HEK293T (cell line): ENCODE measurements around the gene TMEM91.
"Not testable (repeated sequence)": the region's sequence is repeated elsewhere in the genome, so short reads cannot be mapped to it uniquely, and the experiment has no call there.

Experiments used
- CTCF ChIA-PET: fragments of 350-600 bp; formaldehyde crosslinking; extraction: SDS; loops from one replicate; lab custom pipeline; 2021; ENCODE audit warnings: antibody characterized with exemption, inconsistent platforms; lab: Yijun Ruan, JAX
- POLR2A ChIA-PET: fragments of 350-600 bp; formaldehyde crosslinking; extraction: SDS; loops from one replicate; lab custom pipeline; 2020; ENCODE audit warnings: antibody characterized with exemption, inconsistent platforms; lab: Yijun Ruan, JAX
- DNase-seq: peaks from one replicate; pipeline ENCODE4 v3.0.0; 2012; ENCODE audit warnings: mixed read lengths; ENCODE audit errors: extremely low spot score
- ARNT ChIP-seq: fragments of 450-650 bp; IDR thresholded peaks from 2 replicates; pipeline ENCODE4 v1.6.1; 2017; ENCODE audit warnings: mild to moderate bottlenecking
- BHLHE40 ChIP-seq: fragments of 450-650 bp; IDR thresholded peaks from 2 replicates; pipeline ENCODE4 v1.6.1; 2016; ENCODE audit warnings: mild to moderate bottlenecking, moderate library complexity, borderline replicate concordance
- CTBP1 ChIP-seq: fragments of 450-650 bp; IDR thresholded peaks from 2 replicates; pipeline ENCODE4 v1.6.1; 2016; ENCODE audit warnings: borderline replicate concordance
- ELF4 ChIP-seq: fragments of 450-650 bp; IDR thresholded peaks from 2 replicates; pipeline ENCODE4 v1.6.1; 2017; ENCODE audit warnings: antibody characterized with exemption
- FOXA1 ChIP-seq: fragments of 450-650 bp; IDR thresholded peaks from 2 replicates; pipeline ENCODE4 v1.6.1; 2016; ENCODE audit warnings: mild to moderate bottlenecking
- FOXK2 ChIP-seq: fragments of 450-650 bp; IDR thresholded peaks from 2 replicates; pipeline ENCODE4 v1.6.1; 2016; ENCODE audit warnings: mild to moderate bottlenecking
- FOXM1 ChIP-seq: fragments of 450-650 bp; IDR thresholded peaks from 2 replicates; pipeline ENCODE4 v1.6.1; 2017; ENCODE audit warnings: mild to moderate bottlenecking, borderline replicate concordance
- HDGF ChIP-seq: fragments of 450-650 bp; IDR thresholded peaks from 2 replicates; pipeline ENCODE4 v1.6.1; 2017; ENCODE audit warnings: antibody characterized with exemption, borderline replicate concordance
- L3MBTL2 ChIP-seq: fragments of 450-650 bp; conservative IDR thresholded peaks from 2 replicates; pipeline ENCODE4 v1.6.1; 2016; ENCODE audit warnings: mild to moderate bottlenecking
- LEF1 ChIP-seq: fragments of 450-650 bp; IDR thresholded peaks from 2 replicates; pipeline ENCODE4 v1.6.1; 2017; ENCODE audit warnings: mild to moderate bottlenecking, borderline replicate concordance
- NFRKB ChIP-seq: fragments of 450-650 bp; IDR thresholded peaks from 2 replicates; pipeline ENCODE4 v1.6.1; 2016; ENCODE audit warnings: mild to moderate bottlenecking, moderate library complexity
- SP1 ChIP-seq: fragments of 450-650 bp; IDR thresholded peaks from 2 replicates; pipeline ENCODE4 v1.6.1; 2017
- SUZ12 ChIP-seq: fragments of 450-650 bp; IDR thresholded peaks from 2 replicates; pipeline ENCODE4 v1.6.1; 2016; ENCODE audit warnings: mild to moderate bottlenecking
- TARDBP ChIP-seq: fragments of 450-650 bp; IDR thresholded peaks from 2 replicates; pipeline ENCODE4 v1.6.1; 2016
- ZNF384 ChIP-seq: fragments of 450-650 bp; IDR thresholded peaks from 2 replicates; pipeline ENCODE4 v1.6.1; 2016
- TF ChIP-seq, protein P1 (sequence below): fragments of 450-650 bp; IDR thresholded peaks from 2 replicates; pipeline ENCODE4 v1.6.1; 2016

The TMEM91 gene

DNA sequence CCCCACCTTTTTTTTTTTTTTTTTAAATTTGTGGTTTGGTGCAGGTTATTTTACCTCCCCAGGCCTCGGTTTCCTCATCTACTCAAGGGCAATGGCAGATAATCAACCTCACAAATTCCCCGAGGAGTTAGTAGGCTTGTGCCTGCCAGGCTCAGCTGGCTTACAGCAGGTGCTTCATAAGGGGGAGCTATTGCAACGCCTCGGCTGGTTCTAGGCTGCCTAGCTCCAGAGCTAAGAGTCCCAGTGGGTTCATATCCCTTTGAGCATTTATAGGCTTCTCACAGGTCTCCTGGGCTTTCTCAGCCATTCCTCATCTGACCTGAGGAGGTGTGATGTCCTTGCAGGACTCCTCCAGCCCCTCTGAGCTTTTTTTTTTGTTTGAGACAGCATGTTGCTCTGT lies 31.9 kb downstream of the TMEM91 start:
- POLR2A ChIA-PET, result interaction anchor here (0.7 to 1.9 kb wide), 2 partner anchors 9 to 31 kb away, joined by 5 to 8 read pairs; partner anchors contain the start of gene DMAC2
- TF ChIP-seq ZNF384 (no peak), FOXK2 (no peak), L3MBTL2 (no peak), FOXM1 (no peak), ARNT (no peak), FOXA1 (no peak), TARDBP (no peak), LEF1 (no peak), SUZ12 (no peak), CTBP1 (no peak)
- TF ChIP-seq, protein P1, sequence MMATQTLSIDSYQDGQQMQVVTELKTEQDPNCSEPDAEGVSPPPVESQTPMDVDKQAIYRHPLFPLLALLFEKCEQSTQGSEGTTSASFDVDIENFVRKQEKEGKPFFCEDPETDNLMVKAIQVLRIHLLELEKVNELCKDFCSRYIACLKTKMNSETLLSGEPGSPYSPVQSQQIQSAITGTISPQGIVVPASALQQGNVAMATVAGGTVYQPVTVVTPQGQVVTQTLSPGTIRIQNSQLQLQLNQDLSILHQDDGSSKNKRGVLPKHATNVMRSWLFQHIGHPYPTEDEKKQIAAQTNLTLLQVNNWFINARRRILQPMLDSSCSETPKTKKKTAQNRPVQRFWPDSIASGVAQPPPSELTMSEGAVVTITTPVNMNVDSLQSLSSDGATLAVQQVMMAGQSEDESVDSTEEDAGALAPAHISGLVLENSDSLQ, result no peak

DNA sequence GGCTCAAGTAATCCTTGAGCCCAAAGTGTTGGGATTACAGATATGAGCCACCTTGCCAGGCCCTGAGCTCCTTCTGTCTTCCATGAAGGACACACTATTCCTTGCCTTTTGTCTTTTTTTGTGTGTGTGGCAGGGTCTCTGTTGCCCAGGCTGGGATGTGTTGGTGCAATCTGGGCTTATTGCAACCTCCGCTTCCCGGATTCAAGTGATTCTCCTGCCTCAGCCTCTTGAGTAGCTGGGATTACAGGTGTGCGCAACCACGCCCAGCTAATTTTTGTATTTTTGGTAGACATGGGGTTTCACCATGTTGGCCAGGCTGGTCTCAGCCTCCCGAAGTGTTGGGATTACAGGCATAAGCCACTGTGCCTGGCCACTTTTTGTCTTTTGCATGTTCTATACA lies 32.5 kb downstream of the TMEM91 start:
- CTCF ChIA-PET, result interaction anchor here (1.4 kb wide), 1 partner anchor 31 kb away, joined by 3 read pairs; the partner anchor contains the start of gene DMAC2
- POLR2A ChIA-PET, result interaction anchor here (1.9 kb wide), 1 partner anchor 10 kb away, joined by 8 read pairs; no protein-coding TSS in a partner anchor

More for the DNA sequence above, 31.9 kb downstream of the TMEM91 start:
- CTCF ChIA-PET, result interaction anchor here (0.6 to 1.4 kb wide), 3 partner anchors 22 to 31 kb away, joined by 3 to 6 read pairs (median 4); partner anchors contain the start of gene DMAC2
- no peak for DNase-seq

GRCh38 chr19:41409288-41409687 lies 33.0 kb downstream of the TMEM91 start:
- DNase-seq, result no peak
- ChIA-PET CTCF (interaction anchor here (0.6 to 1.4 kb wide), 2 partner anchors 30 to 158 kb away, joined by 3 read pairs; partner anchors contain the start of gene DMAC2), POLR2A (interaction anchor here (1.9 kb wide), 1 partner anchor 10 kb away, joined by 8 read pairs; no protein-coding TSS in a partner anchor)

More for the DNA sequence above, 32.5 kb downstream of the TMEM91 start:
- not testable (repeated sequence) for DNase-seq

DNA sequence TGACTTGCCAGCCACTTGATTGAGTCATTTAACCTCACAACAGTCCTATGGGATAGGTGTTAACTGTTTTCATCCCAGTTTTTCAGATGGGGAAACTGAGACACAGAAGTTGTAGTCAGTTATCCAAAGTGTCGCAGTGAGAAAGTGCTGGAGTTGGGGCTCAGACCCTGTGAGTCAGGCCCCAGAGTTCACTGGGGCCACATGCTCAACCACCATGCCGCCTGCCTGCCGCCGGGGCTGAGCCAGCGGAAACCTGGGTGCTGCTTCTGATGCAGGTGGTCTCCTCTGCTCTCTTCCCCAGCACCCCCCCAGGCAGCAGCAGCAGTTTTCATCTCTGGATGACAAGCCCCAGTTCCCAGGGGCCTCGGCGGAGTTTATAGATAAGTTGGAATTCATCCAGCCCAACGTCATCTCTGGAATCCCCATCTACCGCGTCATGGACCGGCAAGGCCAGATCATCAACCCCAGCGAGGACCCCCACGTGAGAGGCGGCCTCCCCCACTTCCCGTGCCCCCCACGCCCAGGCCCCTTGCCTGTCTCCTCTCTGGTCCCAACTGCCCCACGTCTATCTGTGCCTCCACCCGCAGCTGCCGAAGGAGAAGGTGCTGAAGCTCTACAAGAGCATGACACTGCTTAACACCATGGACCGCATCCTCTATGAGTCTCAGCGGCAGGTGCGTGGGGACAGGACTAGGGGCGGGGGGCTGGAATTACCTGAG lies 34.2 kb downstream of the TMEM91 start:
- POLR2A ChIA-PET, result interaction anchor here (1.0 kb wide), 1 partner anchor 29 kb away, joined by 3 read pairs; the partner anchor contains the start of gene DMAC2
- DNase-seq, result no peak
- TF ChIP-seq SP1 (no peak), L3MBTL2 (no peak)
- CTCF ChIA-PET, result no interaction called here

More at GRCh38 chr19:41409288-41409687, 33.0 kb downstream of the TMEM91 start:
- TF ChIP-seq FOXK2, result no peak
- no peak for TF ChIP-seq L3MBTL2
- TF ChIP-seq BHLHE40, result no peak
- no peak for TF ChIP-seq NFRKB
- TF ChIP-seq HDGF, result no peak
- no peak for TF ChIP-seq LEF1
- TF ChIP-seq ARNT, result no peak
- no peak for TF ChIP-seq FOXA1
- TF ChIP-seq CTBP1, result no peak
- TF ChIP-seq SUZ12, result no peak
- TF ChIP-seq, protein P1, result no peak
- TF ChIP-seq ZNF384, result no peak
- no peak for TF ChIP-seq TARDBP
- TF ChIP-seq ELF4, result no peak
- no peak for TF ChIP-seq SP1
- no peak for TF ChIP-seq FOXM1

GRCh38 chr19:41411100-41411967 lies 35.0 kb downstream of the TMEM91 start:
- TF ChIP-seq ELF4, result no peak
- no peak for DNase-seq
- ChIA-PET POLR2A (no interaction called here), CTCF (no interaction called here)

DNA sequence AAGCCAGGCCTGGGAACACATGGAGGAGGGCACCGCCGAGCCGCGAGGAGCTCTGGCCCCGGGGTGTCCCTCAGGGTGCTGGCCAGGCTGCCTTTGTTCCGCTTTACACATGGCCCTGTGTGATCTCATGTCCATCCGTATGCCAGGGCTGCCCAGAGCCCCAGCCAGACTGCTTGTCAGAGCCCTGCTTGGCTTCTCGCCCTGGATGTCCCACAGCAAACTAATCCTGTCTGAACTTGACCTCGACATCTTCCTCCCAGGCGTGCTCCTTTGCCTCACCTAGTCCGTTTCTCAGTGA lies 35.6 kb downstream of the TMEM91 start:
- no peak for DNase-seq
- POLR2A ChIA-PET, result no interaction called here
- CTCF ChIA-PET, result no interaction called here
- TF ChIP-seq ARNT, result no peak
- no peak for TF ChIP-seq FOXA1
- TF ChIP-seq, protein P1, result no peak
- no peak for TF ChIP-seq CTBP1
- no peak for TF ChIP-seq SP1
- no peak for TF ChIP-seq NFRKB
- no peak for TF ChIP-seq L3MBTL2

DNA sequence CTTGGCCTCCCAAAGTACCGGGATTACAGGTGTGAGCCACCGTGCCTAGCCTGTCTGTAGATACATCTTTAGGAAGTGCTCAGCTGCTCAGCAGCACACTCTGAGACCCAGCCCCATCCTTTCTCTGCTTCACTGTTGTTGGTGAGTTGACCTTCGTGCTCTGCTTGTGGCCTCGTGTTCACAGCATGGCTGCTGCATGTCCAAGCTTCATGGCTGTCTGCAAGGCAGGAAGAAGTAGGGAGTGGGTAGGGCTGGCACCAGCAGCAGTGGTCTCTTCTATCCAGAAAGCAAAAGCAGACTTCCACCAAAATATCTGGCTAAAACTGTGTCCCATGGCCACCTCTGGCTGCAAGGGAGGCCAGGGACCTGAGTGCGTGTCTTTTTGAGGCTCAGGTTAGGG lies 36.6 kb downstream of the TMEM91 start:
- ChIA-PET POLR2A (no interaction called here), CTCF (no interaction called here)
- DNase-seq, result no peak
- TF ChIP-seq, protein P1, result no peak
- TF ChIP-seq FOXA1 (no peak), L3MBTL2 (no peak), LEF1 (no peak), SUZ12 (no peak), NFRKB (no peak)
